ACHN (cell line): ENCODE data around the gene ADK.
"Not testable (repeated sequence)": the region's sequence is repeated elsewhere in the genome, so short reads cannot be mapped to it uniquely, and the experiment has no call there.

Source experiments
- DNase-seq: peaks from one replicate; pipeline ENCODE4 v3.0.0-alpha.2; 2015
- in situ Hi-C: cut with HindIII; loops from 2 replicates; pipeline ENCODE4 v1.10.0; 2017; ENCODE audit warnings: low sequenced_read_pairs, low pct_ligation_motif_present, low pct_unique_long_range_greater_than_20kb

Gene ADK

GRCh38 chr10:74175510-74176379, 24.7 kb downstream of the ADK start:
- in situ Hi-C loops = no loop called here
- peak; percentile 14 for DNase-seq

GRCh38 chr10:74176380-74177139, 25.5 kb downstream of the ADK start:
- peak; percentile 97 for DNase-seq
- in situ Hi-C loops = no loop called here

- DNase-seq = peak; percentile 39
- in situ Hi-C loops = no loop called here
Observed at GRCh38 chr10:74177140-74177677, 26.2 kb downstream of the ADK start.

GRCh38 chr10:74178042-74178791, 27.2 kb downstream of the ADK start:
- DNase-seq = no peak

GRCh38 chr10:74179111-74179710, 28.2 kb downstream of the ADK start:
- no peak for DNase-seq
- in situ Hi-C loops = no loop called here

More at GRCh38 chr10:74178042-74178791, 27.2 kb downstream of the ADK start:
- in situ Hi-C loops = no loop called here

- no peak for DNase-seq
- in situ Hi-C loops = no loop called here
Observed at GRCh38 chr10:74186678-74187077, 35.7 kb downstream of the ADK start.

- DNase-seq = no peak
- in situ Hi-C loops = no loop called here
Observed at GRCh38 chr10:74187237-74187636, 36.2 kb downstream of the ADK start.

- DNase-seq, in situ Hi-C loops: not testable (repeated sequence)
Observed at GRCh38 chr10:74188617-74189016, 37.6 kb downstream of the ADK start.

GRCh38 chr10:74189999-74190421, 39.0 kb downstream of the ADK start:
- in situ Hi-C loops = no loop called here
- DNase-seq = peak; percentile 79

GRCh38 chr10:74190494-74190893, 39.5 kb downstream of the ADK start:
- DNase-seq = peak; percentile 40
- in situ Hi-C loops = no loop called here

GRCh38 chr10:74194545-74194944, 43.5 kb downstream of the ADK start:
- in situ Hi-C loops = no loop called here

GRCh38 chr10:74194999-74195398, 44.0 kb downstream of the ADK start:
- in situ Hi-C loops = no loop called here

More at GRCh38 chr10:74194545-74194944, 43.5 kb downstream of the ADK start:
- DNase-seq = no peak

GRCh38 chr10:74199315-74199714, 48.3 kb downstream of the ADK start:
- no peak for DNase-seq
- in situ Hi-C loops = no loop called here

More at GRCh38 chr10:74194999-74195398, 44.0 kb downstream of the ADK start:
- DNase-seq = no peak

- in situ Hi-C loops = no loop called here
- DNase-seq = no peak
Observed at GRCh38 chr10:74202356-74202755, 51.3 kb downstream of the ADK start.

GRCh38 chr10:74206746-74207145, 55.7 kb downstream of the ADK start:
- no peak for DNase-seq
- in situ Hi-C loops = no loop called here

GRCh38 chr10:74207691-74208480, 56.9 kb downstream of the ADK start:
- DNase-seq = no peak
- in situ Hi-C loops = no loop called here

GRCh38 chr10:74208997-74209396, 58.0 kb downstream of the ADK start:
- in situ Hi-C loops = no loop called here
- no peak for DNase-seq
